ENCODE measurements around the gene SMARCB1.

The SMARCB1 gene

GRCh38 chr22:23790819-23791737 lies 4.3 kb downstream of the SMARCB1 start:
- Histone ChIP-seq H3K9me3 (ENCODE audit: insufficient read depth, low read depth, low read length) (no peaks in the 10 kb centered on the region), H3K36me3 (ENCODE audit: insufficient read depth, low read length) (peaks cover 52% of the 10 kb centered on the region), H3K4me1 (ENCODE audit: insufficient read depth, low read length) (peaks cover 22% of the 10 kb centered on the region), H3K27ac (ENCODE audit: low read depth, low read length) (no peak overlapping the region), H3K4me3 (ENCODE audit: low read length) (no peak overlapping the region), H3K27me3 (ENCODE audit: insufficient read depth, low read length) (no peaks in the 10 kb centered on the region), H3K9ac (ENCODE audit: low read depth, low read length) (no peak overlapping the region; the same call in 1 of the 2 replicates)
- 83% methylated on average over 10 of the region's 11 CpGs for WGBS

- whole genome bisulfite sequencing: 96% methylated on average over 25 of the region's 25 CpGs
- peaks cover 59% of the 10 kb centered on the region for H3K36me3 ChIP-seq (ENCODE audit: insufficient read depth, low read length)
These were observed 5.2 kb downstream of the SMARCB1 start for GRCh38 chr22:23791738-23792645.

GRCh38 chr22:23793326-23793725 lies 6.6 kb downstream of the SMARCB1 start:
- Histone ChIP-seq H3K4me1 (ENCODE audit: insufficient read depth, low read length) (peaks cover 11% of the 10 kb centered on the region; the same call in 1 of the 2 replicates), H3K36me3 (ENCODE audit: insufficient read depth, low read length) (peaks cover 67% of the 10 kb centered on the region), H3K9me3 (ENCODE audit: insufficient read depth, low read depth, low read length) (no peaks in the 10 kb centered on the region), H3K27ac (ENCODE audit: low read depth, low read length) (no peak overlapping the region), H3K27me3 (ENCODE audit: insufficient read depth, low read length) (no peaks in the 10 kb centered on the region), H3K9ac (ENCODE audit: low read depth, low read length) (no peak overlapping the region), H3K4me3 (ENCODE audit: low read length) (no peak overlapping the region)
- 97% methylated on average over 8 of the region's 8 CpGs for WGBS

More at GRCh38 chr22:23791738-23792645, 5.2 kb downstream of the SMARCB1 start:
- Histone ChIP-seq H3K4me1 (ENCODE audit: insufficient read depth, low read length) (peaks cover 16% of the 10 kb centered on the region), H3K27ac (ENCODE audit: low read depth, low read length) (no peak overlapping the region), H3K9ac (ENCODE audit: low read depth, low read length) (no peak overlapping the region), H3K4me3 (ENCODE audit: low read length) (no peak overlapping the region), H3K9me3 (ENCODE audit: insufficient read depth, low read depth, low read length) (no peaks in the 10 kb centered on the region), H3K27me3 (ENCODE audit: insufficient read depth, low read length) (no peaks in the 10 kb centered on the region)

- Histone ChIP-seq H3K9me3 (ENCODE audit: insufficient read depth, low read depth, low read length) (no peaks in the 10 kb centered on the region), H3K4me3 (ENCODE audit: low read length) (no peak overlapping the region), H3K36me3 (ENCODE audit: insufficient read depth, low read length) (peaks cover 85% of the 10 kb centered on the region), H3K27ac (ENCODE audit: low read depth, low read length) (no peak overlapping the region), H3K9ac (ENCODE audit: low read depth, low read length) (no peak overlapping the region), H3K4me1 (ENCODE audit: insufficient read depth, low read length) (no peaks in the 10 kb centered on the region), H3K27me3 (ENCODE audit: insufficient read depth, low read length) (no peaks in the 10 kb centered on the region)
- WGBS: 95% methylated on average over 5 of the region's 5 CpGs
These were observed 9.7 kb downstream of the SMARCB1 start for GRCh38 chr22:23796461-23796860.

- no peaks in the 10 kb centered on the region for H3K4me1 ChIP-seq (ENCODE audit: insufficient read depth, low read length)
- H3K4me3 ChIP-seq (ENCODE audit: low read length): no peak overlapping the region
- no peak overlapping the region for H3K27ac ChIP-seq (ENCODE audit: low read depth, low read length)
- H3K27me3 ChIP-seq (ENCODE audit: insufficient read depth, low read length): no peaks in the 10 kb centered on the region
- 96% methylated on average over 18 of the region's 18 CpGs for WGBS
- no peaks in the 10 kb centered on the region for H3K9me3 ChIP-seq (ENCODE audit: insufficient read depth, low read depth, low read length)
- H3K36me3 ChIP-seq (ENCODE audit: insufficient read depth, low read length): peaks cover 84% of the 10 kb centered on the region
- no peak overlapping the region for H3K9ac ChIP-seq (ENCODE audit: low read depth, low read length)
These were observed 13.8 kb downstream of the SMARCB1 start for GRCh38 chr22:23800297-23801237.

GRCh38 chr22:23801238-23801821 lies 14.6 kb downstream of the SMARCB1 start:
- Histone ChIP-seq H3K4me1 (ENCODE audit: insufficient read depth, low read length) (no peaks in the 10 kb centered on the region), H3K27ac (ENCODE audit: low read depth, low read length) (no peak overlapping the region), H3K36me3 (ENCODE audit: insufficient read depth, low read length) (peaks cover 84% of the 10 kb centered on the region), H3K9me3 (ENCODE audit: insufficient read depth, low read depth, low read length) (no peaks in the 10 kb centered on the region), H3K4me3 (ENCODE audit: low read length) (no peak overlapping the region), H3K27me3 (ENCODE audit: insufficient read depth, low read length) (no peaks in the 10 kb centered on the region), H3K9ac (ENCODE audit: low read depth, low read length) (no peak overlapping the region)
- WGBS: 94% methylated on average over 11 of the region's 11 CpGs

- H3K27ac ChIP-seq (ENCODE audit: low read depth, low read length): no peak overlapping the region
- no peak overlapping the region for H3K4me3 ChIP-seq (ENCODE audit: low read length)
- no peak overlapping the region for H3K9ac ChIP-seq (ENCODE audit: low read depth, low read length)
- H3K4me1 ChIP-seq (ENCODE audit: insufficient read depth, low read length): no peaks in the 10 kb centered on the region
- peaks cover 85% of the 10 kb centered on the region for H3K36me3 ChIP-seq (ENCODE audit: insufficient read depth, low read length)
- no peaks in the 10 kb centered on the region for H3K27me3 ChIP-seq (ENCODE audit: insufficient read depth, low read length)
- no peaks in the 10 kb centered on the region for H3K9me3 ChIP-seq (ENCODE audit: insufficient read depth, low read depth, low read length)
- WGBS: 93% methylated on average over 8 of the region's 8 CpGs
These were observed 15.2 kb downstream of the SMARCB1 start for GRCh38 chr22:23801886-23802377.

GRCh38 chr22:23803001-23803819 lies 16.4 kb downstream of the SMARCB1 start:
- no peaks in the 10 kb centered on the region for H3K27me3 ChIP-seq (ENCODE audit: insufficient read depth, low read length)
- H3K9ac ChIP-seq (ENCODE audit: low read depth, low read length): no peak overlapping the region
- H3K36me3 ChIP-seq (ENCODE audit: insufficient read depth, low read length): peaks cover 85% of the 10 kb centered on the region
- no peaks in the 10 kb centered on the region for H3K9me3 ChIP-seq (ENCODE audit: insufficient read depth, low read depth, low read length)
- no peaks in the 10 kb centered on the region for H3K4me1 ChIP-seq (ENCODE audit: insufficient read depth, low read length)
- H3K27ac ChIP-seq (ENCODE audit: low read depth, low read length): no peak overlapping the region
- WGBS: 79% methylated on average over 21 of the region's 21 CpGs
- no peak overlapping the region for H3K4me3 ChIP-seq (ENCODE audit: low read length)

GRCh38 chr22:23804781-23805291 lies 18.1 kb downstream of the SMARCB1 start:
- no peaks in the 10 kb centered on the region for H3K9me3 ChIP-seq (ENCODE audit: insufficient read depth, low read depth, low read length)
- no peaks in the 10 kb centered on the region for H3K4me1 ChIP-seq (ENCODE audit: insufficient read depth, low read length)
- no peak overlapping the region for H3K4me3 ChIP-seq (ENCODE audit: low read length)
- H3K27me3 ChIP-seq (ENCODE audit: insufficient read depth, low read length): no peaks in the 10 kb centered on the region
- no peak overlapping the region for H3K9ac ChIP-seq (ENCODE audit: low read depth, low read length)
- 82% methylated on average over 12 of the region's 12 CpGs for WGBS
- peaks cover 78% of the 10 kb centered on the region for H3K36me3 ChIP-seq (ENCODE audit: insufficient read depth, low read length)
- H3K27ac ChIP-seq (ENCODE audit: low read depth, low read length): no peak overlapping the region

Measured in HUES64 (cell line).